NB4 (cell line): ENCODE results near the gene POU6F2.

Experiments used
- POLR2A ChIP-seq: IDR thresholded peaks from 2 replicates; pipeline ENCODE4 v1.6.1; 2011; ENCODE audit warnings: mild to moderate bottlenecking; ENCODE audit not compliant: insufficient read length; ENCODE audit errors: extremely low read depth
- TF ChIP-seq, protein P1 (sequence below): IDR thresholded peaks from one replicate; pipeline ENCODE4 v1.5.1; 2012; ENCODE audit warnings: low read depth, low read length
- TF ChIP-seq, protein P2 (sequence below): IDR thresholded peaks from 2 replicates; pipeline ENCODE4 v1.6.1; 2011; ENCODE audit warnings: low read depth, low read length

DNA sequence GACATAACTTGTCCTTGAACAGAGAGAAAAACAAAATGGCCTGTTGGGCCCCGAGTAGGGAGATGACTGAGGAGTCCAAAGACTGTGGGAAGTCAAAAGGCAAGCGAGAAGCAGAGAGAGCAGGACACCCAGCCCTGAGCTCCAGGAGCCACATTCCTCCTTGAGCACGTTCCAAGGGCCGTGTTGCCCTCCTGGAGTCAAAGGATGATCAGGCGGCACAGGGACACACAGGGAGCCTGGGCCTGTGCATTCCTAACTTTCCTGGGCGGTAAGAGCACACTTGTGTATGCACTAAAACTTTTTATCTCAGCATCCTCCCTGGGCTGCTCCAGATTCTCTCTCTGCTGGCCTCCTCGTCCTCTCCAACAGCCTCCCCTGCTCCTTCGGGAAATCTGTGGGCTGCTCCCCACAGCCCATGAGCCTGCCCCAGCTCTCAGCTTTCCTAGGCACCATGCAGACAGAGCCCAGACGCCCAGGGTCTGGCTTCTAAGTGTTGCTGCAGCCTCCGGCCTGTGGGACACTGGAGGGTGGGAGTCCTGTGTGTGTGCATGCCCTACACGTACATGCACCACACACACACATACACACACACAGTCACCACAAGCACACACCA, 281.8 kb downstream of the POU6F2 start:
- no peak for TF ChIP-seq POLR2A
- TF ChIP-seq, protein P1, sequence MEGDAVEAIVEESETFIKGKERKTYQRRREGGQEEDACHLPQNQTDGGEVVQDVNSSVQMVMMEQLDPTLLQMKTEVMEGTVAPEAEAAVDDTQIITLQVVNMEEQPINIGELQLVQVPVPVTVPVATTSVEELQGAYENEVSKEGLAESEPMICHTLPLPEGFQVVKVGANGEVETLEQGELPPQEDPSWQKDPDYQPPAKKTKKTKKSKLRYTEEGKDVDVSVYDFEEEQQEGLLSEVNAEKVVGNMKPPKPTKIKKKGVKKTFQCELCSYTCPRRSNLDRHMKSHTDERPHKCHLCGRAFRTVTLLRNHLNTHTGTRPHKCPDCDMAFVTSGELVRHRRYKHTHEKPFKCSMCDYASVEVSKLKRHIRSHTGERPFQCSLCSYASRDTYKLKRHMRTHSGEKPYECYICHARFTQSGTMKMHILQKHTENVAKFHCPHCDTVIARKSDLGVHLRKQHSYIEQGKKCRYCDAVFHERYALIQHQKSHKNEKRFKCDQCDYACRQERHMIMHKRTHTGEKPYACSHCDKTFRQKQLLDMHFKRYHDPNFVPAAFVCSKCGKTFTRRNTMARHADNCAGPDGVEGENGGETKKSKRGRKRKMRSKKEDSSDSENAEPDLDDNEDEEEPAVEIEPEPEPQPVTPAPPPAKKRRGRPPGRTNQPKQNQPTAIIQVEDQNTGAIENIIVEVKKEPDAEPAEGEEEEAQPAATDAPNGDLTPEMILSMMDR, result no peak
- TF ChIP-seq, protein P2, sequence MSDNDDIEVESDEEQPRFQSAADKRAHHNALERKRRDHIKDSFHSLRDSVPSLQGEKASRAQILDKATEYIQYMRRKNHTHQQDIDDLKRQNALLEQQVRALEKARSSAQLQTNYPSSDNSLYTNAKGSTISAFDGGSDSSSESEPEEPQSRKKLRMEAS, result no peak
